K562 (cell line): ENCODE results near the gene NTN3. TPM values are rescaled to one million over a fixed set of nuclear protein-coding genes. Genes with fewer than 3 reads are reported as not detected.

Experiments
- ATF6 ChIP-seq: sonication (generic); formaldehyde crosslinking; IDR thresholded peaks from 2 replicates; pipeline ENCODE4 v1.4.0; 2020; ENCODE audit warnings: mild to moderate bottlenecking, missing genetic modification reagents
- BDP1 ChIP-seq: IDR thresholded peaks from 3 replicates; pipeline ENCODE4 v1.6.1; 2011; ENCODE audit not compliant: insufficient read length, insufficient read depth
- BRCA1 ChIP-seq, 2 experiments: fragments of 450-650 bp in 1 of 2; sonication (generic) in 1 of 2; formaldehyde crosslinking in 1 of 2; IDR thresholded peaks; 2 replicates each; pipeline versions ENCODE4 v1.5.0 to v1.6.1; 2017 to 2020; ENCODE audit warnings: mild to moderate bottlenecking in 1 of 2, missing genetic modification reagents in 1 of 2
- E2F6 ChIP-seq, 2 experiments: IDR thresholded peaks; 2 replicates each; pipeline ENCODE4 v1.6.1; 2011; ENCODE audit warnings: borderline replicate concordance in 1 of 2, control low read depth in 1 of 2, low read depth in 1 of 2, low read length in 1 of 2, mild to moderate bottlenecking in 1 of 2, mixed read lengths in 1 of 2, moderate library complexity in 1 of 2; ENCODE audit not compliant: insufficient read depth in 1 of 2, insufficient read length in 1 of 2, poor library complexity in 1 of 2, severe bottlenecking in 1 of 2; ENCODE audit errors: extremely low read depth in 1 of 2
- ETV5 ChIP-seq: sonication (generic); formaldehyde crosslinking; IDR thresholded peaks from 2 replicates; pipeline ENCODE4 v1.4.0; 2020; ENCODE audit warnings: low read depth, mild to moderate bottlenecking, missing genetic modification reagents
- FOS ChIP-seq: IDR thresholded peaks from 3 replicates; pipeline ENCODE4 v1.6.1; 2011; ENCODE audit not compliant: insufficient read length; ENCODE audit errors: extremely low read depth
- HLTF ChIP-seq: fragments of 450-650 bp; IDR thresholded peaks from 2 replicates; pipeline ENCODE4 v1.6.1; 2016
- L3MBTL2 ChIP-seq: fragments of 450-650 bp; IDR thresholded peaks from 2 replicates; pipeline ENCODE4 v1.6.1; 2016; ENCODE audit warnings: mild to moderate bottlenecking, moderate library complexity
- PHF21A ChIP-seq: fragments of 450-650 bp; IDR thresholded peaks from 2 replicates; pipeline ENCODE4 v1.6.1; 2017; ENCODE audit warnings: low read depth, borderline replicate concordance
- PURB ChIP-seq: sonication (generic); formaldehyde crosslinking; IDR thresholded peaks from 2 replicates; pipeline ENCODE4 v1.9.0; 2021; ENCODE audit warnings: low read depth, mild to moderate bottlenecking, missing genetic modification reagents
- RAD21 ChIP-seq, 2 experiments: fragments of 250-450 bp in 1 of 2; fragments of 450-650 bp in 1 of 2; sonication (Bioruptor Pico) in 1 of 2; formaldehyde crosslinking in 1 of 2; IDR thresholded peaks in 1 of 2; conservative IDR thresholded peaks in 1 of 2; 2 replicates each; pipeline versions ENCODE4 v1.4.0 to v1.8.0; 2020 to 2022; ENCODE audit warnings: mild to moderate bottlenecking in 2 of 2, moderate library complexity in 1 of 2
- RBBP5 ChIP-seq: fragments of 200-600 bp; sonication (generic); IDR thresholded peaks from 2 replicates; pipeline ENCODE4 v1.6.1; 2012; ENCODE audit warnings: borderline replicate concordance, mild to moderate bottlenecking, low read length, control low read depth, inconsistent platforms; ENCODE audit not compliant: insufficient read depth, poor library complexity, severe bottlenecking
- SIN3A ChIP-seq, 2 experiments: fragments of 150-350 bp in 1 of 2; IDR thresholded peaks; 2 replicates each; pipeline ENCODE4 v1.6.1; 2011 to 2016; ENCODE audit warnings: borderline replicate concordance in 2 of 2, low read depth in 2 of 2, low read length in 2 of 2, mild to moderate bottlenecking in 2 of 2, moderate library complexity in 2 of 2; ENCODE audit not compliant: control insufficient read depth in 1 of 2
- TARDBP ChIP-seq: fragments of 450-650 bp; IDR thresholded peaks from 2 replicates; pipeline ENCODE4 v1.6.1; 2016
- TBL1XR1 ChIP-seq, 2 experiments: IDR thresholded peaks; 2 replicates each; pipeline ENCODE4 v1.6.1; 2012; ENCODE audit warnings: improper control_type of control experiment in 2 of 2, low read length in 2 of 2, mild to moderate bottlenecking in 1 of 2
- ZBED1 ChIP-seq: IDR thresholded peaks from 2 replicates; pipeline ENCODE4 v1.6.1; 2014
- ZBTB2 ChIP-seq: fragments of 450-650 bp; IDR thresholded peaks from 2 replicates; pipeline ENCODE4 v1.6.1; 2016; ENCODE audit warnings: antibody characterized with exemption
- ZNF436 ChIP-seq: fragments of 250-450, 450-650 bp; sonication (Bioruptor Pico); formaldehyde crosslinking; IDR thresholded peaks from 2 replicates; pipeline ENCODE4 v1.7.0; 2020; ENCODE audit warnings: mild to moderate bottlenecking
- ZNF592 ChIP-seq: fragments of 450-650 bp; IDR thresholded peaks from 2 replicates; pipeline ENCODE4 v1.6.1; 2017; ENCODE audit warnings: antibody characterized with exemption, mild to moderate bottlenecking
- polyA plus RNA-seq, 8 experiments: library from polyadenylated mRNA; depleted of rRNA in 4 of 8; stranded (reverse) in 5 of 8; unstranded in 3 of 8; fragments of >200 nt; fragmentation: Nextera tagmentation in 2 of 8; fragmentation: Illumina TruSeq in 1 of 8; extraction: Ambion mirVana in 2 of 8; extraction: Trizol in 1 of 8; gene quantifications; 2 replicates each; pipeline versions ENCODE4 v1.2.1 to v1.2.3, GENCODE V29; 2011 to 2014; ENCODE audit warnings: inconsistent platforms in 1 of 8, missing spikeins in 1 of 8
- total RNA-seq, 7 experiments: library from RNA; depleted of rRNA in 6 of 7; stranded (reverse); fragments of >200 nt in 6 of 7; fragmentation: Illumina TruSeq in 2 of 7; extraction: Trizol in 2 of 7; gene quantifications; 2 replicates each; pipeline versions ENCODE4 v1.2.1 to v1.2.3, GENCODE V29; 2011 to 2021; ENCODE audit warnings: low replicate concordance in 1 of 7

NTN3 gene
- total and polyA plus RNA-seq, 9 of the 15 experiments (the other 6 are each of a cell fraction or from before 2014, with no cell fraction given) = not detected

GRCh38 chr16:2474877-2475412 lies 3.8 kb downstream of the NTN3 start, which contains the start of gene TBC1D24 (continued):
- TF ChIP-seq ZNF592 (no peak), ZNF436 (CRISPR knock-in tag) (no peak), ETV5 (no peak), HLTF (no peak), L3MBTL2 (no peak), RAD21 (CRISPR knock-in tag; conservative IDR thresholded peaks at IDR 0.05 in 1 of 2, IDR thresholded peaks at IDR 0.05 in 1 of 2) (no peak), BRCA1 (IDR thresholded peaks at IDR 0.05) (no peak), BRCA1 (CRISPR knock-in tag; IDR thresholded peaks at IDR 0.05) (no peak), ATF6 (CRISPR knock-in tag) (no peak), E2F6 (IDR thresholded peaks at IDR 0.05; ENCODE audit: borderline replicate concordance in 1 of 2, extremely low read depth in 1 of 2, insufficient read depth in 1 of 2, insufficient read length in 1 of 2, low read depth in 1 of 2, low read length in 1 of 2, poor library complexity in 1 of 2, severe bottlenecking in 1 of 2) (peak in 1 of 2 experiments; percentile 4), FOS (no peak), PHF21A (no peak), RBBP5 (peak; percentile 21), PURB (no peak), SIN3A (IDR thresholded peaks at IDR 0.05; ENCODE audit: borderline replicate concordance in 2 of 2, control insufficient read depth in 1 of 2, low read depth in 2 of 2, low read length in 2 of 2) (no peak; a peak in 1 of 4 replicates), TARDBP (no peak), TBL1XR1 (IDR thresholded peaks at IDR 0.05; ENCODE audit: low read length in 2 of 2) (no peak), ZBED1 (no peak), BDP1 (no peak), ZBTB2 (no peak)
